Ovary (tissue), 9 donors: ENCODE data around the gene ZSCAN5C. TPM values are rescaled to one million over a fixed set of nuclear protein-coding genes. Genes with fewer than 3 reads are reported as not detected.

Experiments
- DNase-seq, 5 donors: peaks; one replicate each; pipeline ENCODE4 v3.0.0-alpha.2; 2019 to 2020
- H3K27ac ChIP-seq, 2 donors: fragments of 200-600 bp; one replicate each; pipeline versions ENCODE4 v1.5.1 to v1.8.0; 2019 to 2022
- H3K27me3 ChIP-seq: fragments of 200-600 bp; one replicate; pipeline ENCODE4 v1.8.0; 2022
- H3K36me3 ChIP-seq: fragments of 200-600 bp; sonication (generic); one replicate; pipeline ENCODE4 v1.5.1; 2019
- H3K4me1 ChIP-seq: one replicate; pipeline ENCODE4 v1.8.1; 2013; ENCODE audit warnings: mild to moderate bottlenecking, moderate library complexity; ENCODE audit not compliant: insufficient read depth
- H3K4me3 ChIP-seq: fragments of 200-600 bp; sonication (generic); one replicate; pipeline ENCODE4 v1.5.1; 2017
- H3K9me3 ChIP-seq, 2 donors: fragments of 200-600 bp in 1 of 2; sonication (generic) in 1 of 2; one replicate each; pipeline versions ENCODE4 v1.5.1 to v1.8.1; 2013 to 2019; ENCODE audit warnings: mild to moderate bottlenecking in 1 of 2, moderate library complexity in 1 of 2
- EP300 ChIP-seq: sonication (generic); formaldehyde crosslinking; IDR thresholded peaks from one replicate; pipeline ENCODE4 v1.6.1; 2017; ENCODE audit warnings: antibody characterized with exemption
- POLR2A ChIP-seq: fragments of 450-650 bp; IDR thresholded peaks from one replicate; pipeline ENCODE4 v1.6.1; 2017; ENCODE audit warnings: antibody characterized with exemption, mild to moderate bottlenecking, moderate library complexity
- WGBS, 3 donors: extraction: QIAGEN DNeasy Blood & Tissue Kit in 1 of 3; methylation state at CpG; one replicate each; pipeline versions ENCODE4 v1.1.5 to v1.1.7; 2013 to 2017; 5-methylcytosine and 5-hydroxymethylcytosine counted together
- intact Hi-C, 4 donors: fragments of 100-400 bp; cut with DNase I; formaldehyde crosslinking; loops; one replicate each; pipeline versions ENCODE4 v1.11.0 to v1.15.1; 2022 to 2023
- polyA plus RNA-seq, 2 donors: library from polyadenylated mRNA; stranded (reverse); fragments of 200-250 nt in 1 of 2; fragments of 350-450 nt in 1 of 2; fragmentation: Illumina TruSeq in 1 of 2; extraction: RNeasy Lipid Tissue Mini Kit (QIAGEN cat#74804) in 1 of 2; gene quantifications; one replicate each; pipeline ENCODE4 v1.2.3, GENCODE V29; 2013 to 2014
- total RNA-seq, 7 donors: library from RNA; depleted of rRNA in 2 of 7; stranded (reverse); fragments of >200 nt in 2 of 7; fragmentation: NEBNext Ultra II Directional in 3 of 7; extraction: Animal tissue kit (Norgen Biotek cat#: 25700) in 3 of 7; gene quantifications; one replicate each; pipeline versions ENCODE4 v1.1.0 to v1.2.4, GENCODE V29; 2016 to 2023
- TF ChIP-seq, protein P1 (sequence below), 3 donors: fragments of 450-650 bp in 2 of 3; fragments of 200-600 bp in 1 of 3; IDR thresholded peaks; one replicate each; pipeline versions ENCODE4 v1.5.1 to v1.8.0; 2016 to 2022; ENCODE audit warnings: antibody characterized with exemption in 3 of 3, mild to moderate bottlenecking in 1 of 3
- donor health status: DM: no; HTN: no; CAD: no; lungs with moderate emphysema.
- donor health status: DM: no; HTN: no; CAD: no.
- donor health status: Bipolar disorder and iron deficiency.
- donor health status: DM: yes; HTN: yes; CAD: no.
- donor health status: DM: no; HTN: no; CAD: no.
- donor health status: DM: yes; HTN: yes; CAD: no.

Gene ZSCAN5C
- total and polyA plus RNA-seq, 9 donors, result not detected

DNA sequence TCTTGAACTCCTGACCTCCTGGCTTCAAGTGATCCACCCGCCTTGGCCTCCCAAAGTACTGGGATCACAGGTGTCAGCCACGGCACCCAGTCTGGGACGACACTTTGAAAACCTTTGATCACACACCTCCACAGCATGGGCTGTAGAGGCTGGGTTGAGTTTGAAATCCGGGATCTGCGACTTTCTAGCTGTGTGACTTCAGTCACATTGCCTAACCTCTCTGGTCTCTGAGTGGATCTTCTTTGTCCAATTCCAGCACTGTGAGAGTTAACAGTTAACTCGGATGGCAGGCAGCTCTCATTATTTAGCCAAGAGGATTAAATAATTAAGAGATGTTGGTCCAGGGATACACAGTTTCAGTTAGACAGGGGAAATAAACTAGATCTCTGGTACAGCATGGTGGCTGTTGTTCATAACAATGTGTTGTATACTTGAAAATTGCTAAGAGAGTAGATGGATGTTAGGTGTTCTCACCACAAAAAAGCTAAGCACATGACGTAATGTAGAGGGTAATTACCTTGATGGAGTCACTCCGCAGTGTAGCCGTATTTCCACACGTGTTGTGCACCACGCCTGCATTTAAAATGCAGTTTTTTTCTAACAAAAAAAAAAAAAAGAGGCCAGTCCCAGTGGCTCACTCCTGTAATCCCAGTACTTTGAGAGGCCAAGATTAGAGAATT lies 24.4 kb upstream of the ZSCAN5C start:
- no peaks in the 10 kb centered on the region for H3K27me3 ChIP-seq

DNA sequence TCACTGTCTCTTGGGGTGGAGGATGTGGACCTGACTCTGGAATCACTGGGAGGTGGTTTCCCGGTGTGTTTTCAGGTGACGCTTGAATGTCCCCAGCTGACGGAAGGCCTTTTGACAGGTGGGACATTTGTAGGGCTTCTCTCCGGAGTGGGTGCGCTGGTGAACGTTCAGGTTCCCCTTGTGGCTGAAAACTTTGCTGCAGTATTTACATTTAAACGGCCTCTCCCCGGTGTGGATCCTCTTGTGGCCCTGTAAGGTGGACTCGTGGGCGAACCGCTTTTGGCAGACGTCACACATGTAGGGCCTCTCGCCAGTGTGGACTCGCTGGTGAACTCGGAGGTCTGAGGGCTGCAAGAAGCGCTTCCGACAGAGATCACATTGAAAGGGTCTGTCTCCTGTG lies 12.3 kb upstream of the ZSCAN5C start:
- intact Hi-C loops, result no loop called here
- Histone ChIP-seq H3K27ac (no peak overlapping the region), H3K36me3 (no peaks in the 10 kb centered on the region), H3K9me3 (no peaks in the 10 kb centered on the region), H3K4me1 (no peaks in the 10 kb centered on the region), H3K4me3 (no peak overlapping the region), H3K27me3 (no peaks in the 10 kb centered on the region)
- no peak for TF ChIP-seq EP300
- TF ChIP-seq, protein P1, sequence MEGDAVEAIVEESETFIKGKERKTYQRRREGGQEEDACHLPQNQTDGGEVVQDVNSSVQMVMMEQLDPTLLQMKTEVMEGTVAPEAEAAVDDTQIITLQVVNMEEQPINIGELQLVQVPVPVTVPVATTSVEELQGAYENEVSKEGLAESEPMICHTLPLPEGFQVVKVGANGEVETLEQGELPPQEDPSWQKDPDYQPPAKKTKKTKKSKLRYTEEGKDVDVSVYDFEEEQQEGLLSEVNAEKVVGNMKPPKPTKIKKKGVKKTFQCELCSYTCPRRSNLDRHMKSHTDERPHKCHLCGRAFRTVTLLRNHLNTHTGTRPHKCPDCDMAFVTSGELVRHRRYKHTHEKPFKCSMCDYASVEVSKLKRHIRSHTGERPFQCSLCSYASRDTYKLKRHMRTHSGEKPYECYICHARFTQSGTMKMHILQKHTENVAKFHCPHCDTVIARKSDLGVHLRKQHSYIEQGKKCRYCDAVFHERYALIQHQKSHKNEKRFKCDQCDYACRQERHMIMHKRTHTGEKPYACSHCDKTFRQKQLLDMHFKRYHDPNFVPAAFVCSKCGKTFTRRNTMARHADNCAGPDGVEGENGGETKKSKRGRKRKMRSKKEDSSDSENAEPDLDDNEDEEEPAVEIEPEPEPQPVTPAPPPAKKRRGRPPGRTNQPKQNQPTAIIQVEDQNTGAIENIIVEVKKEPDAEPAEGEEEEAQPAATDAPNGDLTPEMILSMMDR (IDR thresholded peaks at IDR 0.05), result no peak
- WGBS, 3 donors, result 71 to 79% (median 75%) methylated on average over 17 of the region's 17 CpGs
- DNase-seq, result no peak

More for the DNA sequence above, 24.4 kb upstream of the ZSCAN5C start:
- no peak overlapping the region for H3K4me3 ChIP-seq
- TF ChIP-seq, protein P1 (IDR thresholded peaks at IDR 0.05), result no peak
- TF ChIP-seq EP300, result no peak
- no peak for DNase-seq
- no peak overlapping the region for H3K27ac ChIP-seq
- H3K36me3 ChIP-seq, result no peaks in the 10 kb centered on the region
- WGBS, 3 donors, result 50 to 64% (median 56%) methylated on average over 11 of the region's 11 CpGs
- intact Hi-C loops, result loop anchor here in 2 of 4 donors (5.0 to 10.0 kb wide), 2 partner anchors 100 to 103 kb away; no protein-coding TSS in a partner anchor
- H3K4me1 ChIP-seq, result no peaks in the 10 kb centered on the region
- H3K9me3 ChIP-seq, result no peaks in the 10 kb centered on the region

GRCh38 chr19:56191115-56191514 lies 11.0 kb upstream of the ZSCAN5C start:
- TF ChIP-seq EP300, result no peak
- TF ChIP-seq, protein P1 (IDR thresholded peaks at IDR 0.05), result no peak
- TF ChIP-seq POLR2A, result no peak
- intact Hi-C loops, result no loop called here
- H3K4me1 ChIP-seq, result no peaks in the 10 kb centered on the region
- H3K36me3 ChIP-seq, result no peaks in the 10 kb centered on the region
- no peak overlapping the region for H3K4me3 ChIP-seq
- H3K27me3 ChIP-seq, result no peaks in the 10 kb centered on the region
- H3K27ac ChIP-seq, result no peak overlapping the region
- 66 to 78% (median 67%) methylated on average over 7 of the region's 7 CpGs for WGBS, 3 donors
- H3K9me3 ChIP-seq, result no peaks in the 10 kb centered on the region
- DNase-seq, result no peak

DNA sequence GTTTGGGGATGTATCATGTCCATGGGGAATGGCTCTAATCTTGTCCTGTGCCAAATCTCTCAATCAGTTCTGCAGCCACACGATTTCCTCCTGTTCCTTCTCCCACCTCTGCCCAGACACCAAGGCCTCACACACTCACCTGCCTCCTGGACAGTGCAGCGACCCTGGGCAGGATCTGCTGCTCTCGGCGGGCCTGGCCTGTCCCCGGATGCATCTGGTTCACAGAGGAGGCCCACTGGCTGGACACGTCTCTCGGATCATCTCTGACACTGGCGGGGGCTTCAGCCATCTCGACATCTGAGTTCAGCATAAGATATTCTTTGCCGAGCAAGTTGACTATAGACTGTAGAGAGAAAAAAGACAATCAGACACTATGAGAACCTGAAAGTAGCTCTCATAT lies 10.4 kb upstream of the ZSCAN5C start:
- Histone ChIP-seq H3K36me3 (no peaks in the 10 kb centered on the region), H3K4me3 (no peak overlapping the region), H3K4me1 (no peaks in the 10 kb centered on the region), H3K9me3 (no peaks in the 10 kb centered on the region), H3K27me3 (no peaks in the 10 kb centered on the region), H3K27ac (no peak overlapping the region)
- intact Hi-C loops, result no loop called here
- no peak for DNase-seq
- 80 to 86% (median 84%) methylated on average over 10 of the region's 10 CpGs for WGBS, 3 donors
- TF ChIP-seq POLR2A, result no peak
- TF ChIP-seq, protein P1 (IDR thresholded peaks at IDR 0.05), result no peak
- TF ChIP-seq EP300, result no peak
